Loucy (cell line): ENCODE results near the gene MICAL2.

Source experiments
- CTCF ChIP-seq: fragments of 200-600 bp; sonication (generic); conservative IDR thresholded peaks from 2 replicates; pipeline ENCODE4 v1.5.1; 2014; ENCODE audit warnings: mild to moderate bottlenecking, antibody characterized with exemption, low read length
- EZH2phosphoT487 ChIP-seq: fragments of 200-600 bp; IDR thresholded peaks from 2 replicates; pipeline ENCODE4 v1.6.1; 2018; ENCODE audit warnings: antibody characterized with exemption, mild to moderate bottlenecking, moderate library complexity, borderline replicate concordance

- TF ChIP-seq CTCF = no peak
- TF ChIP-seq EZH2phosphoT487 = no peak
Measured at GRCh38 chr11:12113294-12113693, 2.9 kb downstream of the MICAL2 start.
